H9 (cell line): ENCODE measurements around the gene CABCOCO1. TPM values are rescaled to one million over a fixed set of nuclear protein-coding genes. Genes with fewer than 3 reads are reported as not detected.

Experiments
- DNase-seq: peaks from one replicate; pipeline ENCODE4 v3.0.0-alpha.2; 2017
- H2AFZ ChIP-seq: one replicate; pipeline ENCODE4 v1.6.1; 2013; ENCODE audit warnings: mild to moderate bottlenecking, low read length, control low read depth, moderate library complexity
- H2AK5ac ChIP-seq: 2 replicates; pipeline ENCODE4 v1.6.1; 2013; ENCODE audit warnings: low read length, control low read depth, mixed read lengths; ENCODE audit not compliant: insufficient read length
- H2BK120ac ChIP-seq: one replicate; pipeline ENCODE4 v1.6.1; 2013; ENCODE audit warnings: low read depth, mild to moderate bottlenecking, low read length, control low read depth, inconsistent platforms; ENCODE audit not compliant: poor library complexity, severe bottlenecking
- H2BK12ac ChIP-seq: 2 replicates; pipeline ENCODE4 v1.6.1; 2013; ENCODE audit warnings: low read length, control low read depth, mixed read lengths, low read depth; ENCODE audit not compliant: insufficient read length
- H2BK15ac ChIP-seq: 2 replicates; pipeline ENCODE4 v1.6.1; 2013; ENCODE audit warnings: low read depth, low read length, control low read depth
- H2BK20ac ChIP-seq: one replicate; pipeline ENCODE4 v1.6.1; 2013; ENCODE audit warnings: low read depth, mild to moderate bottlenecking, low read length, control low read depth, inconsistent platforms; ENCODE audit not compliant: poor library complexity, severe bottlenecking
- H2BK5ac ChIP-seq: 2 replicates; pipeline ENCODE4 v1.6.1; 2013; ENCODE audit warnings: low read length, control low read depth, mixed read lengths; ENCODE audit not compliant: insufficient read length
- H3K14ac ChIP-seq: 2 replicates; pipeline ENCODE4 v1.6.1; 2013; ENCODE audit warnings: low read length, control low read depth; ENCODE audit not compliant: insufficient read depth
- H3K18ac ChIP-seq: 2 replicates; pipeline ENCODE4 v1.6.1; 2013; ENCODE audit warnings: low read depth, mild to moderate bottlenecking, mixed read lengths, low read length, control low read depth; ENCODE audit not compliant: insufficient read length
- H3K23ac ChIP-seq: 2 replicates; pipeline ENCODE4 v1.6.1; 2013; ENCODE audit warnings: low read length, control low read depth, mixed read lengths, low read depth; ENCODE audit not compliant: insufficient read length
- H3K23me2 ChIP-seq: 2 replicates; pipeline ENCODE4 v1.6.1; 2013; ENCODE audit warnings: low read depth, mild to moderate bottlenecking, mixed read lengths, low read length, control low read depth; ENCODE audit not compliant: insufficient read length, poor library complexity, severe bottlenecking
- H3K27ac ChIP-seq: 2 replicates; pipeline ENCODE4 v1.5.1; 2013; ENCODE audit warnings: low read length, control low read depth, mixed read lengths, low read depth; ENCODE audit not compliant: insufficient read length
- H3K27me3 ChIP-seq: 2 replicates; pipeline ENCODE4 v1.6.1; 2013; ENCODE audit warnings: low read length, control low read depth, inconsistent platforms; ENCODE audit not compliant: insufficient read depth
- H3K4ac ChIP-seq: 2 replicates; pipeline ENCODE4 v1.6.1; 2013; ENCODE audit warnings: low read depth, mild to moderate bottlenecking, control low read depth, inconsistent platforms, low read length, moderate library complexity
- H3K4me1 ChIP-seq: 2 replicates; pipeline ENCODE4 v1.6.1; 2013; ENCODE audit warnings: low read length, control low read depth, inconsistent platforms; ENCODE audit not compliant: insufficient read depth
- H3K4me2 ChIP-seq: 2 replicates; pipeline ENCODE4 v1.6.1; 2013; ENCODE audit warnings: low read length, control low read depth, mixed read lengths; ENCODE audit not compliant: insufficient read length, insufficient read depth
- H3K56ac ChIP-seq: 2 replicates; pipeline ENCODE4 v1.6.1; 2013; ENCODE audit warnings: low read depth, mild to moderate bottlenecking, mixed read lengths, low read length, control low read depth; ENCODE audit not compliant: insufficient read length
- H3K79me1 ChIP-seq: 2 replicates; pipeline ENCODE4 v1.6.1; 2013; ENCODE audit warnings: low read depth, mild to moderate bottlenecking, moderate library complexity, low read length, control low read depth, inconsistent platforms; ENCODE audit not compliant: insufficient read depth, poor library complexity, severe bottlenecking
- H3K79me2 ChIP-seq: 2 replicates; pipeline ENCODE4 v1.6.1; 2013; ENCODE audit warnings: low read length, control low read depth, inconsistent platforms; ENCODE audit not compliant: insufficient read depth
- H3K9ac ChIP-seq: 2 replicates; pipeline ENCODE4 v1.6.1; 2013; ENCODE audit warnings: low read length, control low read depth, mixed read lengths; ENCODE audit not compliant: insufficient read length; ENCODE audit errors: extremely low read depth
- H3K9me3 ChIP-seq: one replicate; pipeline ENCODE4 v1.6.1; 2013; ENCODE audit warnings: low read depth, low read length, inconsistent platforms; ENCODE audit not compliant: control insufficient read depth
- H3T11ph ChIP-seq: one replicate; pipeline ENCODE4 v1.6.1; 2013; ENCODE audit warnings: mild to moderate bottlenecking, low read length, control low read depth, inconsistent platforms
- H4K20me1 ChIP-seq: one replicate; pipeline ENCODE4 v1.6.1; 2013; ENCODE audit not compliant: control insufficient read depth, insufficient read length, insufficient read depth
- H4K5ac ChIP-seq: 2 replicates; pipeline ENCODE4 v1.6.1; 2013; ENCODE audit warnings: low read depth, mild to moderate bottlenecking, mixed read lengths, low read length, control low read depth; ENCODE audit not compliant: insufficient read length
- H4K8ac ChIP-seq: replicated peaks from 2 replicates; pipeline ENCODE4 v1.6.1; 2013; ENCODE audit warnings: low read length, control low read depth, mixed read lengths, low read depth; ENCODE audit not compliant: insufficient read length
- H4K91ac ChIP-seq: 2 replicates; pipeline ENCODE4 v1.6.1; 2013; ENCODE audit warnings: low read depth, mild to moderate bottlenecking, moderate library complexity, mixed read lengths, low read length, control low read depth; ENCODE audit not compliant: insufficient read length
- H3K27ac Mint-ChIP-seq, 3 experiments: 2 replicates in 2 of 3; 3 replicates in 1 of 3; pipeline ENCODE4 v1.8.0; 2020 to 2021; ENCODE audit warnings: mixed read lengths in 3 of 3, mild to moderate bottlenecking in 1 of 3, moderate library complexity in 1 of 3
- H3K27me3 Mint-ChIP-seq: 2 replicates; pipeline ENCODE4 v1.8.0; 2021; ENCODE audit warnings: low read depth, mild to moderate bottlenecking, moderate library complexity, mixed read lengths
- H3K36me3 Mint-ChIP-seq, 3 experiments: 2 replicates in 2 of 3; 3 replicates in 1 of 3; pipeline ENCODE4 v1.8.0; 2020 to 2021; ENCODE audit warnings: low read depth in 3 of 3, mixed read lengths in 3 of 3; ENCODE audit not compliant: insufficient read depth in 1 of 3
- H3K4me1 Mint-ChIP-seq, 2 experiments: 2 replicates each; pipeline ENCODE4 v1.8.0; 2020; ENCODE audit warnings: mixed read lengths in 2 of 2
- H3K4me3 Mint-ChIP-seq, 2 experiments: 2 replicates in 1 of 2; 3 replicates in 1 of 2; pipeline ENCODE4 v1.8.0; 2020 to 2021; ENCODE audit warnings: mild to moderate bottlenecking in 2 of 2, mixed read lengths in 2 of 2, moderate library complexity in 1 of 2
- H3K9me3 Mint-ChIP-seq, 2 experiments: 2 replicates in 1 of 2; 3 replicates in 1 of 2; pipeline ENCODE4 v1.8.0; 2020; ENCODE audit warnings: mild to moderate bottlenecking in 2 of 2, mixed read lengths in 2 of 2, moderate library complexity in 1 of 2
- WGBS: extraction: QIAGEN DNeasy Blood & Tissue Kit; methylation state at CpG from one replicate; pipeline ENCODE4 v1.1.7; 2013; ENCODE audit warnings: missing lambda C conversion rate, low lambda C conversion rate, mixed read lengths; ENCODE audit not compliant: insufficient read length; ENCODE audit errors: extremely low coverage; 5-methylcytosine and 5-hydroxymethylcytosine counted together
- total RNA-seq: library from RNA; stranded (reverse); gene quantifications from 2 replicates; pipeline ENCODE4 v1.2.1, GENCODE V29; 2021
- TF ChIP-seq, protein P1 (sequence below): fragments of 200-600 bp; sonication (generic); conservative IDR thresholded peaks from 3 replicates; pipeline ENCODE4 v1.8.0; 2021; ENCODE audit warnings: antibody characterized with exemption, mild to moderate bottlenecking

Gene CABCOCO1
- total RNA-seq, 1 experiment from 2014 or later = not detected

DNA sequence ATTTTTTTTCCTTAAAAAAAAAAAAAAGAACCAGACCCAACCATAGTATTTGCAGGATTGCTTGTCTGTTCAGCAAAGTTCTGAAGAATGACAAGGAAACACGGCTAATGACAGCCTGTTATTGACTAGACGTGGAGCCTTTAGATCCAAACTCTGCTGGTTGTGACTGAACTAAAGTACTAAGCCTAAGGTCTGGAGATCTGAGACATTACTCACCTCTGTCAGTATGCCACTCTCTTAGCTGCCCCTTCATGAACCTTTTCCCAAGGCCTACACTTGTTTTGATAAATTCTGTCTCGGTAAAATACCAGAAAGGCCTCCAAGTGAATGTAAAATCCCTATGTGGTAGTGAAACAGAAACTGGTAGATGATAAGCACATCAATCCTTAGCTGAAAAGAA, 101.0 kb downstream of the CABCOCO1 start:
- no peak overlapping the region for H3K14ac ChIP-seq
- TF ChIP-seq, protein P1, sequence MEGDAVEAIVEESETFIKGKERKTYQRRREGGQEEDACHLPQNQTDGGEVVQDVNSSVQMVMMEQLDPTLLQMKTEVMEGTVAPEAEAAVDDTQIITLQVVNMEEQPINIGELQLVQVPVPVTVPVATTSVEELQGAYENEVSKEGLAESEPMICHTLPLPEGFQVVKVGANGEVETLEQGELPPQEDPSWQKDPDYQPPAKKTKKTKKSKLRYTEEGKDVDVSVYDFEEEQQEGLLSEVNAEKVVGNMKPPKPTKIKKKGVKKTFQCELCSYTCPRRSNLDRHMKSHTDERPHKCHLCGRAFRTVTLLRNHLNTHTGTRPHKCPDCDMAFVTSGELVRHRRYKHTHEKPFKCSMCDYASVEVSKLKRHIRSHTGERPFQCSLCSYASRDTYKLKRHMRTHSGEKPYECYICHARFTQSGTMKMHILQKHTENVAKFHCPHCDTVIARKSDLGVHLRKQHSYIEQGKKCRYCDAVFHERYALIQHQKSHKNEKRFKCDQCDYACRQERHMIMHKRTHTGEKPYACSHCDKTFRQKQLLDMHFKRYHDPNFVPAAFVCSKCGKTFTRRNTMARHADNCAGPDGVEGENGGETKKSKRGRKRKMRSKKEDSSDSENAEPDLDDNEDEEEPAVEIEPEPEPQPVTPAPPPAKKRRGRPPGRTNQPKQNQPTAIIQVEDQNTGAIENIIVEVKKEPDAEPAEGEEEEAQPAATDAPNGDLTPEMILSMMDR = no peak
- no peaks in the 10 kb centered on the region for H3K9me3 ChIP-seq
- H3K23me2 ChIP-seq = no peaks in the 10 kb centered on the region
- Mint-ChIP-seq H3K27me3 (no peaks in the 10 kb centered on the region), H3K9me3 (no peaks in the 10 kb centered on the region), H3K27ac (no peak overlapping the region), H3K4me3 (no peak overlapping the region), H3K4me1 (peaks cover 12 to 14% of the 10 kb centered on the region in 2 experiments), H3K36me3 (no peaks in the 10 kb centered on the region)
- H2AFZ ChIP-seq = no peak overlapping the region
- H3K79me1 ChIP-seq = no peaks in the 10 kb centered on the region
- no peaks in the 10 kb centered on the region for H3K79me2 ChIP-seq
- no peak overlapping the region for H2BK20ac ChIP-seq
- no peak overlapping the region for H3T11ph ChIP-seq
- no peak overlapping the region for H3K9ac ChIP-seq
- no peak overlapping the region for H3K27ac ChIP-seq
- H3K4me2 ChIP-seq = no peak overlapping the region
- no peak for DNase-seq
- no peak overlapping the region for H4K5ac ChIP-seq
- WGBS = no CpG with 5 or more reads among the region's 3 CpGs
- no peak overlapping the region for H4K91ac ChIP-seq
- H3K23ac ChIP-seq = no peak overlapping the region
- no peak overlapping the region for H2AK5ac ChIP-seq
- no peak overlapping the region for H2BK120ac ChIP-seq
- H3K18ac ChIP-seq = no peak overlapping the region
- H4K8ac ChIP-seq = no peak overlapping the region
- no peaks in the 10 kb centered on the region; the same call in 1 of the 2 replicates for H3K4me1 ChIP-seq
- no peak overlapping the region for H2BK5ac ChIP-seq
- no peaks in the 10 kb centered on the region for H3K27me3 ChIP-seq
- no peak overlapping the region for H3K56ac ChIP-seq
- H3K4ac ChIP-seq = no peak overlapping the region
- H2BK12ac ChIP-seq = no peak overlapping the region
- H4K20me1 ChIP-seq = no peaks in the 10 kb centered on the region
- no peak overlapping the region for H2BK15ac ChIP-seq
